Measurements from ENCODE around the gene LUZP2.

DNA sequence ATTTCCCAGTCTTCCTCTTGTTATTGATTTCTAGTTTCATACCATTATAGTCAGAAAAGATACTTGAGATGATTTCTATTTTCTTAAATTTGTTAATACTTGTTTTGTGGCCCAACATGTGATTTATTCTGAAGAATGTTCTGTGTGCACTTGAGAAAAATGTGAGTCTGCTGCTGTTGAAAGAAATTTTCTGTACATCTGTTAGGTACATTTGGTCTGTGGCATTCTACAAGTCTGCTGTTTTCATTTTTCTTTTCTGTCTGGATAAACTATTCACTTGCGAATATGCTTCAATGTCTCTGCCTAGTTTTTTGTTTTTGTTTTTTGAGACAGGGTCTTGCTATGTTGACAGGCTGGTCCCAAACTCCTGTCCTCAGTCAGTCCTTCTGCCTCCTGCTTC, 26.4 kb upstream of the LUZP2 start:
- no peak for TF ChIP-seq CTCF (IDR thresholded peaks at IDR 0.05)
- no peak for TF ChIP-seq EZH2 (IDR thresholded peaks at IDR 0.05; ENCODE audit: borderline replicate concordance, insufficient read depth, low read depth, low read length, poor library complexity, severe bottlenecking)
